ENCODE results near the gene KCND3.

GRCh38 chr1:111733183-111733991 is 256.1 kb downstream of the KCND3 start:
- TF ChIP-seq CTCF (conservative IDR thresholded peaks at IDR 0.05): no peak
- TF ChIP-seq ZFX (IDR thresholded peaks at IDR 0.05): no peak
